Stomach (tissue), 9 donors: ENCODE results near the gene VAMP1. TPM values are rescaled to one million over a fixed set of nuclear protein-coding genes. Genes with fewer than 3 reads are reported as not detected.

Source experiments
- DNase-seq, 2 donors: peaks; one replicate each; pipeline versions ENCODE4 v3.0.0 to v3.0.0-alpha.2; 2013 to 2019
- H3K27ac ChIP-seq, 5 donors: fragments of 200-600 bp in 4 of 5; sonication (generic) in 4 of 5; one replicate each; pipeline ENCODE4 v1.5.1; 2013 to 2019; ENCODE audit warnings: mild to moderate bottlenecking in 1 of 5, moderate library complexity in 1 of 5
- H3K27me3 ChIP-seq, 3 donors: fragments of 200-600 bp; sonication (generic); one replicate each; pipeline ENCODE4 v1.5.1; 2017 to 2019; ENCODE audit warnings: mixed run types in 1 of 3
- H3K36me3 ChIP-seq, 4 donors: fragments of 200-600 bp; sonication (generic); 1 replicate in 3 of 4; 2 replicates in 1 of 4; pipeline ENCODE4 v1.5.1; 2016 to 2019
- H3K4me1 ChIP-seq, 4 donors: fragments of 200-600 bp; sonication (generic); one replicate each; pipeline ENCODE4 v1.5.1; 2016 to 2019
- H3K4me3 ChIP-seq, 4 donors: fragments of 200-600 bp; sonication (generic) in 3 of 4; one replicate each; pipeline ENCODE4 v1.5.1; 2016 to 2019; ENCODE audit warnings: mild to moderate bottlenecking in 1 of 4
- H3K9me3 ChIP-seq, 4 donors: fragments of 200-600 bp; sonication (generic); one replicate each; pipeline ENCODE4 v1.5.1; 2016 to 2019
- EP300 ChIP-seq: sonication (generic); formaldehyde crosslinking; IDR thresholded peaks from one replicate; pipeline ENCODE4 v1.6.1; 2017; ENCODE audit warnings: antibody characterized with exemption
- POLR2A ChIP-seq, 4 donors: fragments of 450-650 bp; IDR thresholded peaks; one replicate each; pipeline ENCODE4 v1.6.1; 2016; ENCODE audit warnings: antibody characterized with exemption in 4 of 4, control low read depth in 2 of 4, mild to moderate bottlenecking in 1 of 4, moderate library complexity in 1 of 4
- POLR2AphosphoS5 ChIP-seq, 3 donors: sonication (generic); formaldehyde crosslinking; IDR thresholded peaks; one replicate each; pipeline ENCODE4 v1.6.1; 2016; ENCODE audit warnings: antibody characterized with exemption in 3 of 3
- WGBS, 5 donors: extraction: QIAGEN DNeasy Blood & Tissue Kit in 3 of 5; methylation state at CpG; one replicate each; pipeline versions ENCODE4 v1.1.5 to v1.1.7; 2013 to 2018; 5-methylcytosine and 5-hydroxymethylcytosine counted together
- intact Hi-C: fragments of 100-400 bp; cut with DNase I; formaldehyde crosslinking; loops from one replicate; pipeline ENCODE4 v1.15.1; 2023; ENCODE audit warnings: low total_unique reads
- polyA plus RNA-seq, 3 donors: library from polyadenylated mRNA; stranded (reverse); fragments of 200-250 nt; gene quantifications; one replicate each; pipeline ENCODE4 v1.2.3, GENCODE V29; 2013
- total RNA-seq, 5 donors: library from RNA; depleted of rRNA; stranded (reverse); fragments of >200 nt; gene quantifications; one replicate each; pipeline versions ENCODE4 v1.1.0 to v1.2.3, GENCODE V29; 2014 to 2016
- TF ChIP-seq, protein P1 (sequence below), 7 experiments: fragments of 450-650 bp in 4 of 7; fragments of 200-600 bp in 3 of 7; sonication (generic) in 3 of 7; IDR thresholded peaks; one replicate each; pipeline ENCODE4 v1.5.1; 2016 to 2019; ENCODE audit warnings: antibody characterized with exemption in 7 of 7, control low read depth in 2 of 7, mild to moderate bottlenecking in 1 of 7
- donor health status: healthy with polysubstance abuse.
- donor health status: Bipolar disorder and iron deficiency.
- donor health status: healthy.

The VAMP1 gene
- total and polyA plus RNA-seq, 8 donors, result 1.2 to 16.5 (median 4.8) TPM; not detected in 1

DNA sequence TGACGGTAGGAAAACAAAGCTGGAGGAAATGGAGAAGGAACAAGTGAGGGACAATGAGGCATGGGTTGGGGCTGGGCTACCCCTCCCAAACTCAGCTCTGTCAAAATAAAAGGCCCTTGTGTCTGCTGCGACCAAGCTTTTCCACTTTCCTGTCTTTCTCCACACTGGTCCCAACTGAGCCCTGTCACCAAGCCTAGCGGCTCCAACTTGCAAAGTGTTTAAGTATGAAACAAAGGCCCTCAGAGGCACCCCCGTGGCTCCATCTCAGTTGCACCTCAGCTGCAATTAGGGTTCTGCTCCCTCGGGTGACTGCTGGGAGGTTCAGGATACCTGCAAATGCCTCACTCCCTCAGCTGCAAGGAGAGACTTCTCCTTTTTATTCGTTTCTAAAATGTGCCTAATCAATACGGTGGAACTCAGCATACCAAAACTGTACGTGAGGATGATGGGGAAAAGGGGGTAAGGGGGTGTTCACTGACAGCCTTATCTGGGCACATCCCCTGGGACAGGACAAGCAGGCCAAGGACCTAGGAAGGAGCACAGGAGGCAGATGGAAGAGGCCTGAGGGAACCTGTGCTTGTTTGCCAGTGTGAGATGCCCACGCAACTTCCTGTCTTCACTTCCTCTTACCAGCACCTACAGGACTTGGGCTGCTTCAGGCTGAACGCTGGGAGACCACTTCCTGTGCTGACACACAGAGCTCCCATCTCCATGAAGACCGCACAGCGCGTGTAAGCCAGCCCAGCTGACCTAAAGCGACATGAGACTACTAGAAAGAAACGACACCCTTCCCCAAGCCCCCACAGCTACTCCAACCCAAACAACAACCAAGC, 8.9 kb downstream of the VAMP1 start:
- Histone ChIP-seq H3K9me3 (no peaks in the 10 kb centered on the region), H3K36me3 (peaks cover 79 to 98% (median 96%) of the 10 kb centered on the region in 4 donors), H3K4me1 (peaks cover 0 to 59% (median 13%) of the 10 kb centered on the region in 4 donors), H3K4me3 (no peak overlapping the region), H3K27me3 (no peaks in the 10 kb centered on the region), H3K27ac (peak overlapping the region; percentile 22 to 75 (median 64))
- WGBS, 5 donors, result 60 to 80% (median 72%) methylated on average over 15 of the region's 15 CpGs
- DNase-seq, result peak; percentile 62 to 82
- TF ChIP-seq POLR2A (IDR thresholded peaks at IDR 0.05) (no peak), POLR2AphosphoS5 (IDR thresholded peaks at IDR 0.05) (peak in 1 of 3 donors; percentile 33)
- intact Hi-C loops, result loop anchor here (5.0 to 10.0 kb wide), 2 partner anchors 34 to 137 kb away; no protein-coding TSS in a partner anchor

DNA sequence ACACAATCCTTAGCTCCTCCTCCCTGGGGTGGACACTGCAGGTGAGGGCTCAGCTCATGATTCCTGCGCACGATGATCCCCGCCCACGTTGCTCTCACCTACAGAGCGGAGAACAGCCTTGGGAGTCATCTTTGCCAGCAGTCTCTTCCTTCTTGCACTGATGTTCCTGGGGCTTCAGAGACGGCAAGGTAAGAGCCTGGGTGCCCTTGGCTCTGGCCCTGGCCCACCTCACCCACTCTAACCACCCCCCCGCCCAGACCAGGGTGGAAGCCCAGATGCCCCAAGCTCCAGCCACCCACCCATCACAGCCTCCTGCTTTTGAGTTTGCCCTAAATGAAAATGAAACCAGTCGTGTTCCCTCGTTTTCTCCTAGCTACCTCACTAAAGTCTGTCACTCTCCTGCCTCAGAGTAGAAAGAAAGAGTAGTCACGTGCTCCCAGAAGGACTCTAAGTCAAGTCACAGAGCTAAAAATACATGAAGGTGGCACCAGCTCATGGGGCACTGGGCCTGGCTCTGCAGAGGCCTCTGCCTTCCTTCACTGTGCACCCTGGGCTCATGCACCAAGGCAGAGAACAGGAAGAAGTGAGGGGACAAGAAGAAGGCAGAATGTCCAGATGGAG, 9.6 kb downstream of the VAMP1 start:
- Histone ChIP-seq H3K27ac (peak overlapping the region in 4 of 5 donors; percentile 58 to 75 (median 70)), H3K4me3 (no peak overlapping the region), H3K4me1 (peaks cover 0 to 52% (median 11%) of the 10 kb centered on the region in 4 donors), H3K9me3 (no peaks in the 10 kb centered on the region), H3K27me3 (no peaks in the 10 kb centered on the region), H3K36me3 (peaks cover 80 to 98% (median 94%) of the 10 kb centered on the region in 4 donors)
- intact Hi-C loops, result loop anchor here (5.0 to 10.0 kb wide), 2 partner anchors 34 to 136 kb away; no protein-coding TSS in a partner anchor
- TF ChIP-seq POLR2A (IDR thresholded peaks at IDR 0.05) (no peak), EP300 (no peak)
- TF ChIP-seq, protein P1, sequence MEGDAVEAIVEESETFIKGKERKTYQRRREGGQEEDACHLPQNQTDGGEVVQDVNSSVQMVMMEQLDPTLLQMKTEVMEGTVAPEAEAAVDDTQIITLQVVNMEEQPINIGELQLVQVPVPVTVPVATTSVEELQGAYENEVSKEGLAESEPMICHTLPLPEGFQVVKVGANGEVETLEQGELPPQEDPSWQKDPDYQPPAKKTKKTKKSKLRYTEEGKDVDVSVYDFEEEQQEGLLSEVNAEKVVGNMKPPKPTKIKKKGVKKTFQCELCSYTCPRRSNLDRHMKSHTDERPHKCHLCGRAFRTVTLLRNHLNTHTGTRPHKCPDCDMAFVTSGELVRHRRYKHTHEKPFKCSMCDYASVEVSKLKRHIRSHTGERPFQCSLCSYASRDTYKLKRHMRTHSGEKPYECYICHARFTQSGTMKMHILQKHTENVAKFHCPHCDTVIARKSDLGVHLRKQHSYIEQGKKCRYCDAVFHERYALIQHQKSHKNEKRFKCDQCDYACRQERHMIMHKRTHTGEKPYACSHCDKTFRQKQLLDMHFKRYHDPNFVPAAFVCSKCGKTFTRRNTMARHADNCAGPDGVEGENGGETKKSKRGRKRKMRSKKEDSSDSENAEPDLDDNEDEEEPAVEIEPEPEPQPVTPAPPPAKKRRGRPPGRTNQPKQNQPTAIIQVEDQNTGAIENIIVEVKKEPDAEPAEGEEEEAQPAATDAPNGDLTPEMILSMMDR (IDR thresholded peaks at IDR 0.05), result no peak
- DNase-seq, result no peak
- WGBS, 5 donors, result 74 to 81% (median 78%) methylated on average over 10 of the region's 10 CpGs

DNA sequence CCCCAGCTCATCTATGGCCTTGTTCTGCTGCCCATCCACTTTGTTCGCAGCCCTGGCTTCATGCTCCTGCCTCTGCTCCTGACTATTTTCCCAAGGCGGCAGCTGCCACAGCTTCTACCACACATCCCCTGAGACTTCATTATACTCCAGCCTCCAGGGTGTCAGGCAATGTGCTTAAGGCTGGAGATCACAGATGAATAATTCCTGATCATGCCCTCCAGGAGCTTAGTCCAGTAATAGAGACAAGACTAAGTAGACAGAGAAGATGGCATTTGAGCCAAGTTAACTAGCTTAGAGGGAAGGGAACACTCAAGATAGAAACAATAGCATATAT, 11.5 kb downstream of the VAMP1 start:
- WGBS, 5 donors, result 86 to 95% (median 90%) methylated on average over 2 of the region's 2 CpGs
- no peak overlapping the region for H3K27ac ChIP-seq
- TF ChIP-seq POLR2A (IDR thresholded peaks at IDR 0.05), result no peak
- TF ChIP-seq, protein P1 (IDR thresholded peaks at IDR 0.05), result no peak
- peaks cover 78 to 97% (median 95%) of the 10 kb centered on the region in 4 donors for H3K36me3 ChIP-seq
- H3K27me3 ChIP-seq, result no peaks in the 10 kb centered on the region
- no peak overlapping the region for H3K4me3 ChIP-seq
- peaks cover 0 to 42% (median 11%) of the 10 kb centered on the region in 4 donors for H3K4me1 ChIP-seq
- no peaks in the 10 kb centered on the region for H3K9me3 ChIP-seq
- intact Hi-C loops, result no loop called here
- no peak for DNase-seq

DNA sequence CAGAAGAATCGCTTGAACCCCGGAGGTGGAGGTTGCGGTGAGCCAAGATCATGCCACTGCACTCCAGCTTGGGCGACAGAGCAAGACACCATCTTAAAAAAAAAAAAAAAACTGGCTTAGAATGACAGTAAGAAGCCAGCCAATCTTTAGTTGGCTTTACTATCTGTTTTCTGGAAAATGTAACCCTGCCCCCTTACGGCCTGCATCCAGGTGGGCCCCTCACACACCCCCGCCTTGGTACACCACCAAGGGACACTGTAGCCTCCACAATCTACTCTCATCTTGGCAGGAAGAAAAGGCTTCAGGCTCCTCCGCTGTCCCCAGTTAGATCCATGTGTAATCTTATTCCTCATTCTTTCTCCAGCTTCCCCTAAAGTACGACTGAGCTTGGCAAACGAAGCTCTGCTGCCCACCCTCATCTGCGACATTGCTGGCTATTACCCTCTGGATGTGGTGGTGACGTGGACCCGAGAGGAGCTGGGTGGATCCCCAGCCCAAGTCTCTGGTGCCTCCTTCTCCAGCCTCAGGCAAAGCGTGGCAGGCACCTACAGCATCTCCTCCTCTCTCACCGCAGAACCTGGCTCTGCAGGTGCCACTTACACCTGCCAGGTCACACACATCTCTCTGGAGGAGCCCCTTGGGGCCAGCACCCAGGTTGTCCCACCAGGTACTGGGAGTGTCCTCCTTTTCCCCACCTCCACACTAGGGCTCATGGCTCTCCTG, 12.0 kb downstream of the VAMP1 start:
- no peak for DNase-seq

More for the DNA sequence above, 12.0 kb downstream of the VAMP1 start:
- H3K27me3 ChIP-seq, result no peaks in the 10 kb centered on the region
- H3K4me1 ChIP-seq, result peaks cover 0 to 41% (median 15%) of the 10 kb centered on the region in 4 donors
- TF ChIP-seq POLR2A (IDR thresholded peaks at IDR 0.05) (no peak), POLR2AphosphoS5 (IDR thresholded peaks at IDR 0.05) (no peak), EP300 (no peak)
- TF ChIP-seq, protein P1 (IDR thresholded peaks at IDR 0.05), result no peak
- H3K4me3 ChIP-seq, result no peak overlapping the region
- no peak overlapping the region for H3K27ac ChIP-seq
- intact Hi-C loops, result no loop called here
- H3K9me3 ChIP-seq, result no peaks in the 10 kb centered on the region
- peaks cover 77 to 97% (median 95%) of the 10 kb centered on the region in 4 donors for H3K36me3 ChIP-seq
- WGBS, 5 donors, result 89 to 94% (median 93%) methylated on average over 14 of the region's 14 CpGs
